Uterus (tissue), 2 donors: Measurements from ENCODE around the gene DOCK7.

ENCODE experiments used
- CTCF ChIP-seq, 4 experiments: fragments of 200-600 bp in 2 of 4; fragments of 450-650 bp in 2 of 4; sonication (generic) in 2 of 4; IDR thresholded peaks; one replicate each; pipeline ENCODE4 v1.5.1; 2016 to 2019; ENCODE audit warnings: antibody characterized with exemption in 4 of 4, mild to moderate bottlenecking in 2 of 4, moderate library complexity in 1 of 4
- POLR2A ChIP-seq, 2 donors: fragments of 450-650 bp; IDR thresholded peaks; one replicate each; pipeline ENCODE4 v1.6.1; 2016; ENCODE audit warnings: antibody characterized with exemption in 2 of 2, mild to moderate bottlenecking in 1 of 2, moderate library complexity in 1 of 2

DNA sequence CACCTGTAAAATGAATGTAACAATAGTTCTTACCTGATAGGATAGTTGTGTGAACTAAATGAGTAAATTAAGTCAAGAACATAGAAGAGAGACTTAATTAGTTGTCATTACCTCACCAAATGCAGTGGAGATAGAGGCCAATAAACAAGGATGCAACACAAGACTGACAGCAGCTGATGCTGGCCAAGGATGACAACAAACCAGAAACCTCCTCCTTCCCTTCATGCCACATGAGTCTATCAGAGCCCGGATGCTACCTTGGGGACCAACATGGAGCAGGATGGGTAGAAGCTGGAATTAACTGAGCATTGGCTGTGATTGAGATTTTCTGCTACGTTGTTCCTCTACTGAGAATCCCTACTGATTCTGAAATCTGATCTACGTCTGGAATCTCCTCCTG, 281.6 kb downstream of the DOCK7 start:
- no peak for TF ChIP-seq CTCF (IDR thresholded peaks at IDR 0.05)
- TF ChIP-seq POLR2A (IDR thresholded peaks at IDR 0.05): no peak
